ENCODE results near the gene ARHGAP44. TPM values are rescaled to one million over a fixed set of nuclear protein-coding genes. Genes with fewer than 3 reads are reported as not detected.

Gene ARHGAP44
- total and polyA plus RNA-seq, 9 of the 15 experiments (the other 6 are each of a cell fraction or from before 2014, with no cell fraction given), result 0.01 to 0.68 (median 0.07) TPM; not detected in 1

DNA sequence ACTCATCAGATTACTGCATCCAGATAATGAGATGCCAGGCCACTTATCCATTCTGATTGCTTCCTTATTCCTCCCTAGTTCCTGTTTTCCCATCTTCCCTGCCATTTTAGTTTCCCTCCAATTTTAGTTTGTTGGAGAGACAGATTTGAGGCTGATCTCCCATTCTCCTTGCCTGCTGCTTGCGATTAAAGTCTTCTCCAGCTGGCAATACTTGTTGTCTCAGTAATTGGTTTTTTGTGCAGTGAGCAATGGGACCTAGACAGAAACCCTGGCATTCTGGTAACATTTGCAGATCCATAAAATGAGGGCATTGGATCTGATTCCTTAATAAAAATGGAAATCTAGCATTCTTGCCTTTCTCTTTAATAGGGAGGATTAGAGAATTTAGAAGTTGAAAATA, 246.1 kb downstream of the ARHGAP44 start (continued):
- TF ChIP-seq, protein P1, sequence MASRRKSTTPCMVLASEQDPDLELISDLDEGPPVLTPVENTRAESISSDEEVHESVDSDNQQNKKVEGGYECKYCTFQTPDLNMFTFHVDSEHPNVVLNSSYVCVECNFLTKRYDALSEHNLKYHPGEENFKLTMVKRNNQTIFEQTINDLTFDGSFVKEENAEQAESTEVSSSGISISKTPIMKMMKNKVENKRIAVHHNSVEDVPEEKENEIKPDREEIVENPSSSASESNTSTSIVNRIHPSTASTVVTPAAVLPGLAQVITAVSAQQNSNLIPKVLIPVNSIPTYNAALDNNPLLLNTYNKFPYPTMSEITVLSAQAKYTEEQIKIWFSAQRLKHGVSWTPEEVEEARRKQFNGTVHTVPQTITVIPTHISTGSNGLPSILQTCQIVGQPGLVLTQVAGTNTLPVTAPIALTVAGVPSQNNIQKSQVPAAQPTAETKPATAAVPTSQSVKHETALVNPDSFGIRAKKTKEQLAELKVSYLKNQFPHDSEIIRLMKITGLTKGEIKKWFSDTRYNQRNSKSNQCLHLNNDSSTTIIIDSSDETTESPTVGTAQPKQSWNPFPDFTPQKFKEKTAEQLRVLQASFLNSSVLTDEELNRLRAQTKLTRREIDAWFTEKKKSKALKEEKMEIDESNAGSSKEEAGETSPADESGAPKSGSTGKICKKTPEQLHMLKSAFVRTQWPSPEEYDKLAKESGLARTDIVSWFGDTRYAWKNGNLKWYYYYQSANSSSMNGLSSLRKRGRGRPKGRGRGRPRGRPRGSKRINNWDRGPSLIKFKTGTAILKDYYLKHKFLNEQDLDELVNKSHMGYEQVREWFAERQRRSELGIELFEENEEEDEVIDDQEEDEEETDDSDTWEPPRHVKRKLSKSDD (conservative IDR thresholded peaks at IDR 0.05; ENCODE audit: low read length), result no peak

DNA sequence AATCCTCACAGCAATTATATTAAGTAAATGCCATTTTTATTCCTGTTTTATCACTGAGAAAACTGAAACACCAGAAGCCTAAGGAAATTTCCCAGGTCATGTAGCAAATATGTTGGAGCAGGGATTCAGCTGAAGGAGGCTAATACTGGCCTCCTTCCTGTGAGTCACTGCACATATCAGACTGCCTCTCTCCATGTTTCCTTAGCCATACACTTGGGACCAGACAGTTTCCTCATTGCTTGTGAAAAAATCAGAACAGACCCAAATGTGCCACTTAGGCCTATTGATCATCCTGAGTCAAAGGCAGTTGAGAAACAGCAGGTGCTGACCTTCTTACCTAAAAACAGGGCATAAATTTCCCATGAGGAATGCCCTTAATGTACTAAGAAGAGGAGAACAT, 247.5 kb downstream of the ARHGAP44 start:
- intact Hi-C loops (cut with micrococcal nuclease) (no loop called here), in situ Hi-C loops (cut with MboI) (no loop called here)
- no peaks in the 10 kb centered on the region for H4K20me1 ChIP-seq (replicated peaks; ENCODE audit: control insufficient read depth, insufficient read depth, low read length)
- DNase-seq (ENCODE audit: extremely low read depth in 1 of 4, low spot score in 3 of 4) (no peak), FAIRE-seq (no peak), ATAC-seq (no peak)
- no peaks in the 10 kb centered on the region for H3K79me2 ChIP-seq (ENCODE audit: control insufficient read depth, insufficient read depth, low read length)
- H3K27ac ChIP-seq (ENCODE audit: extremely low read depth, low read depth, low read length), result no peak overlapping the region
- H3K9ac ChIP-seq (ENCODE audit: insufficient read depth in 1 of 2, low read depth in 2 of 2, low read length in 2 of 2), result no peak overlapping the region
- ChIA-PET CTCF (ENCODE audit: low intra/inter-chr PET ratio) (interaction anchor here (0.7 kb wide), 1 partner anchor 19 kb away, joined by 4 read pairs; the partner anchor contains the start of gene ELAC2), POLR2A (no interaction called here)
- H3K4me1 ChIP-seq (replicated peaks in 1 of 2; ENCODE audit: control insufficient read depth in 2 of 2, insufficient read depth in 2 of 2, low read length in 2 of 2), result no peaks in the 10 kb centered on the region
- no TSS peak for BruUV-seq (replicated peaks)
- no peak overlapping the region for H3K4me3 ChIP-seq
- H3K9me3 ChIP-seq (replicated peaks; ENCODE audit: control insufficient read depth, insufficient read depth, low read depth, low read length), result no peaks in the 10 kb centered on the region
- no peak overlapping the region for H3K4me2 ChIP-seq (ENCODE audit: insufficient read depth, low read length)
- no peaks in the 10 kb centered on the region for H3K27me3 ChIP-seq (ENCODE audit: control insufficient read depth in 2 of 2, insufficient read depth in 2 of 2, low read length in 2 of 2)
- no peaks in the 10 kb centered on the region for H3K36me3 ChIP-seq (ENCODE audit: control insufficient read depth, insufficient read depth, low read length)
- TF ChIP-seq POLR2A (conservative IDR thresholded peaks at IDR 0.05), result no peak
- H2AFZ ChIP-seq (ENCODE audit: low read depth, low read length), result no peak overlapping the region
- H3K9me1 ChIP-seq (ENCODE audit: control insufficient read depth, insufficient read depth, low read length), result no peaks in the 10 kb centered on the region

Measured in K562 (cell line).